Ishikawa (cell line): ENCODE measurements around the gene LCP2.

Experiments used
- CEBPB ChIP-seq: IDR thresholded peaks from 2 replicates; pipeline ENCODE4 v1.6.1; 2012
- CREB1 ChIP-seq: IDR thresholded peaks from 2 replicates; pipeline ENCODE4 v1.6.1; 2012; ENCODE audit warnings: low read depth
- EGR1 ChIP-seq: IDR thresholded peaks from 2 replicates; pipeline ENCODE4 v1.6.1; 2012
- EP300 ChIP-seq: IDR thresholded peaks from 2 replicates; pipeline ENCODE4 v1.6.1; 2012; ENCODE audit warnings: borderline replicate concordance
- FOXM1 ChIP-seq: IDR thresholded peaks from 2 replicates; pipeline ENCODE4 v1.6.1; 2012; ENCODE audit warnings: low read depth, borderline replicate concordance
- MAX ChIP-seq: IDR thresholded peaks from 2 replicates; pipeline ENCODE4 v1.6.1; 2012
- NFIC ChIP-seq: IDR thresholded peaks from 2 replicates; pipeline ENCODE4 v1.6.1; 2012
- RAD21 ChIP-seq: IDR thresholded peaks from 2 replicates; pipeline ENCODE4 v1.6.1; 2012; ENCODE audit warnings: low read depth
- REST ChIP-seq: IDR thresholded peaks from 2 replicates; pipeline ENCODE4 v1.6.1; 2012; ENCODE audit warnings: low read depth, mild to moderate bottlenecking
- TAF1 ChIP-seq: IDR thresholded peaks from 2 replicates; pipeline ENCODE4 v1.6.1; 2012; ENCODE audit warnings: low read depth, mild to moderate bottlenecking
- TCF12 ChIP-seq: IDR thresholded peaks from 2 replicates; pipeline ENCODE4 v1.6.1; 2012; ENCODE audit warnings: low read depth
- TEAD4 ChIP-seq: IDR thresholded peaks from 2 replicates; pipeline ENCODE4 v1.6.1; 2012
- USF1 ChIP-seq: IDR thresholded peaks from 2 replicates; pipeline ENCODE4 v1.6.1; 2012
- YY1 ChIP-seq: IDR thresholded peaks from 2 replicates; pipeline ENCODE4 v1.6.1; 2012; ENCODE audit warnings: low read depth
- ZBTB7A ChIP-seq: IDR thresholded peaks from 2 replicates; pipeline ENCODE4 v1.6.1; 2012; ENCODE audit warnings: low read depth

The LCP2 gene

GRCh38 chr5:170289764-170290163, 7.8 kb downstream of the LCP2 start:
- TF ChIP-seq MAX, result no peak
- TF ChIP-seq NFIC, result no peak
- no peak for TF ChIP-seq EP300
- no peak for TF ChIP-seq RAD21
- no peak for TF ChIP-seq ZBTB7A
- TF ChIP-seq FOXM1, result no peak
- no peak for TF ChIP-seq YY1
- TF ChIP-seq TEAD4, result no peak
- no peak for TF ChIP-seq USF1
- TF ChIP-seq CEBPB, result no peak
- no peak for TF ChIP-seq CREB1
- no peak for TF ChIP-seq REST
- TF ChIP-seq TCF12, result no peak
- no peak for TF ChIP-seq EGR1
- TF ChIP-seq TAF1, result no peak

- TF ChIP-seq TCF12, result no peak
Measured at GRCh38 chr5:170289121-170289520, 8.5 kb downstream of the LCP2 start.

GRCh38 chr5:170288551-170288950, 9.0 kb downstream of the LCP2 start:
- TF ChIP-seq YY1, result no peak

GRCh38 chr5:170288151-170288550, 9.4 kb downstream of the LCP2 start:
- TF ChIP-seq YY1 (no peak), TAF1 (no peak), CREB1 (no peak), REST (no peak), FOXM1 (no peak), NFIC (no peak), TEAD4 (no peak), TCF12 (no peak)

- TF ChIP-seq RAD21 (no peak), EP300 (no peak), REST (no peak), USF1 (no peak), FOXM1 (no peak), CEBPB (no peak), YY1 (no peak), TEAD4 (no peak), NFIC (no peak), CREB1 (no peak), ZBTB7A (no peak), MAX (no peak), EGR1 (no peak), TAF1 (no peak), TCF12 (no peak)
Measured at GRCh38 chr5:170287532-170287931, 10.0 kb downstream of the LCP2 start.
